ENCODE measurements around the gene KRT80.

DNA sequence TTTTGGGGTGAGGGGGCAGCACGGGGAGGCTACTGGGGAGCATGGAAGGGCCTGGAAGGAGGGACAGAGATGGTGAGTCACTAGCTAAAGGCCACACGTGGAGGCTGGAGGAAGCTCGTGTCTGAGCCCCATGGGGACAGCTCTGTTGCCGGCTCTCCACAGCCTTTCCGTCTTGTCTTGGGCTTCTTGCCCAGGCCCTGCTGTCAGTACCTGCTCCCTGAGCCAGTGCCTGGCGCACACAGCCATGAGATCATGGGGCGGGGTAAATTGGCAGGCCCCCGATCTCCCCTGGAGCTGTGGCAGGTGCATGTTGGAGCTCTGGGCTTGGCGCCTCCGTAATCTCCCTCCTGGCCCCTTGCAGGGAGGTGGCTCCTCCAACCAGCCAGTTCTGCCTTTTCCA lies 16.1 kb upstream of the KRT80 start:
- TF ChIP-seq, protein P1, sequence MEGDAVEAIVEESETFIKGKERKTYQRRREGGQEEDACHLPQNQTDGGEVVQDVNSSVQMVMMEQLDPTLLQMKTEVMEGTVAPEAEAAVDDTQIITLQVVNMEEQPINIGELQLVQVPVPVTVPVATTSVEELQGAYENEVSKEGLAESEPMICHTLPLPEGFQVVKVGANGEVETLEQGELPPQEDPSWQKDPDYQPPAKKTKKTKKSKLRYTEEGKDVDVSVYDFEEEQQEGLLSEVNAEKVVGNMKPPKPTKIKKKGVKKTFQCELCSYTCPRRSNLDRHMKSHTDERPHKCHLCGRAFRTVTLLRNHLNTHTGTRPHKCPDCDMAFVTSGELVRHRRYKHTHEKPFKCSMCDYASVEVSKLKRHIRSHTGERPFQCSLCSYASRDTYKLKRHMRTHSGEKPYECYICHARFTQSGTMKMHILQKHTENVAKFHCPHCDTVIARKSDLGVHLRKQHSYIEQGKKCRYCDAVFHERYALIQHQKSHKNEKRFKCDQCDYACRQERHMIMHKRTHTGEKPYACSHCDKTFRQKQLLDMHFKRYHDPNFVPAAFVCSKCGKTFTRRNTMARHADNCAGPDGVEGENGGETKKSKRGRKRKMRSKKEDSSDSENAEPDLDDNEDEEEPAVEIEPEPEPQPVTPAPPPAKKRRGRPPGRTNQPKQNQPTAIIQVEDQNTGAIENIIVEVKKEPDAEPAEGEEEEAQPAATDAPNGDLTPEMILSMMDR (conservative IDR thresholded peaks at IDR 0.05 in 1 of 2, IDR thresholded peaks at IDR 0.05 in 1 of 2; ENCODE audit: extremely low read depth in 1 of 2, insufficient read depth in 1 of 2, low read depth in 1 of 2, low read length in 2 of 2) = no peak
- TF ChIP-seq EZH2 (IDR thresholded peaks at IDR 0.05; ENCODE audit: borderline replicate concordance, low read length) = no peak

Measured in mammary epithelial cell (primary cell).